ENCODE measurements around the gene EPB41L2.

DNA sequence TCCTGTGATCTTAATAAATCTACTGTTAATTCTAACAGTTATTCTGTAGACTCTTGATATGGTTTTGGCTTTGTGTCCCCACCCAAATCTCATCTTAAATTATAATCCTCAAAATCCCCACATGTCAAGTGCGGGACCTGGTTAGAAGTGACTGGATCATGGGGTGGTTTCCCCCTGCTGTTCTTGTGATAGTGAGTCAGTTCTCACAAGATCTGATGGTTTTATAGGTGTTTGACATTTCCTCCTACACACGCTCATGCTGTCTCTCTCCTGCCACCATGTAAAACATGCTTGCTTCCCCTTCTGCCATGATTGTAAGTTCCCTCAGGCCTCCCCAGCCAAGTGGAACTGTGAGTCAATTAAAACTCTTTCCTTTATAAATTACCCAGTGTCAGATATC is 10.5 kb upstream of the EPB41L2 start:
- no peak for TF ChIP-seq CTCF (IDR thresholded peaks at IDR 0.05)
- no peak for TF ChIP-seq EP300 (IDR thresholded peaks at IDR 0.05)

Measured in esophagus muscularis mucosa (tissue), 3 donors.